Neuronal stem cell (in vitro differentiated cells): Measurements from ENCODE around the gene CRACR2B.

ENCODE experiments used
- DNase-seq: peaks from one replicate; pipeline ENCODE4 v3.0.0-alpha.2; 2013; ENCODE audit warnings: low spot score
- H2AFZ ChIP-seq: one replicate; pipeline ENCODE4 v1.6.1; 2013; ENCODE audit warnings: mild to moderate bottlenecking, low read length, inconsistent platforms
- H2AK5ac ChIP-seq: 2 replicates; pipeline ENCODE4 v1.6.1; 2013; ENCODE audit warnings: low read depth, mild to moderate bottlenecking, inconsistent platforms, low read length, moderate library complexity, mixed read lengths
- H2BK120ac ChIP-seq: 2 replicates; pipeline ENCODE4 v1.6.1; 2013; ENCODE audit warnings: low read depth, mild to moderate bottlenecking, inconsistent platforms, low read length, moderate library complexity, mixed read lengths
- H2BK12ac ChIP-seq: one replicate; pipeline ENCODE4 v1.6.1; 2013; ENCODE audit warnings: low read length, inconsistent platforms
- H2BK15ac ChIP-seq: 2 replicates; pipeline ENCODE4 v1.6.1; 2013; ENCODE audit warnings: mild to moderate bottlenecking, low read length, inconsistent platforms, mixed read lengths
- H2BK5ac ChIP-seq: one replicate; pipeline ENCODE4 v1.6.1; 2013; ENCODE audit warnings: inconsistent platforms, mild to moderate bottlenecking, low read length, moderate library complexity
- H3K14ac ChIP-seq: one replicate; pipeline ENCODE4 v1.6.1; 2013; ENCODE audit warnings: low read length, inconsistent platforms
- H3K18ac ChIP-seq: 2 replicates; pipeline ENCODE4 v1.6.1; 2013; ENCODE audit warnings: low read length, inconsistent platforms
- H3K23ac ChIP-seq: 2 replicates; pipeline ENCODE4 v1.6.1; 2013; ENCODE audit warnings: low read depth, mild to moderate bottlenecking, mixed read lengths, low read length, inconsistent platforms; ENCODE audit not compliant: poor library complexity
- H3K27ac ChIP-seq: replicated peaks from 3 replicates; pipeline ENCODE4 v1.5.1; 2013; ENCODE audit warnings: low read length, inconsistent platforms
- H3K27me3 ChIP-seq, 3 experiments: 2 replicates each; pipeline ENCODE4 v1.6.1; 2013; ENCODE audit warnings: low read length in 3 of 3, mild to moderate bottlenecking in 2 of 3, inconsistent platforms in 1 of 3, low read depth in 1 of 3, mixed read lengths in 1 of 3, moderate library complexity in 1 of 3; ENCODE audit not compliant: control insufficient read depth in 3 of 3, insufficient read depth in 3 of 3
- H3K36me3 ChIP-seq, 2 donors: replicated peaks in 1 of 2; 2 replicates each; pipeline ENCODE4 v1.6.1; 2013; ENCODE audit warnings: low read length in 2 of 2; ENCODE audit not compliant: control insufficient read depth in 2 of 2, insufficient read depth in 2 of 2
- H3K4ac ChIP-seq: 2 replicates; pipeline ENCODE4 v1.6.1; 2013; ENCODE audit warnings: inconsistent platforms, mild to moderate bottlenecking, low read length, moderate library complexity
- H3K4me1 ChIP-seq, 2 donors: 1 replicate in 1 of 2; 2 replicates in 1 of 2; pipeline ENCODE4 v1.6.1; 2013; ENCODE audit warnings: low read length in 2 of 2, low read depth in 1 of 2; ENCODE audit not compliant: control insufficient read depth in 2 of 2, insufficient read depth in 1 of 2
- H3K4me2 ChIP-seq: one replicate; pipeline ENCODE4 v1.6.1; 2013; ENCODE audit warnings: mild to moderate bottlenecking, low read length, inconsistent platforms; ENCODE audit not compliant: insufficient read depth, poor library complexity, severe bottlenecking
- H3K4me3 ChIP-seq, 2 donors: 2 replicates each; pipeline ENCODE4 v1.5.1; 2013; ENCODE audit warnings: low read length in 2 of 2, mild to moderate bottlenecking in 2 of 2, inconsistent platforms in 1 of 2, moderate library complexity in 1 of 2
- H3K79me1 ChIP-seq: one replicate; pipeline ENCODE4 v1.6.1; 2013; ENCODE audit warnings: low read depth, mild to moderate bottlenecking, inconsistent platforms, low read length, moderate library complexity
- H3K9ac ChIP-seq: one replicate; pipeline ENCODE4 v1.6.1; 2013; ENCODE audit warnings: mild to moderate bottlenecking, low read depth, low read length, inconsistent platforms; ENCODE audit not compliant: poor library complexity
- H3K9me3 ChIP-seq, 2 donors: replicated peaks in 1 of 2; 2 replicates each; pipeline versions ENCODE3 to v1.6.1; 2013; ENCODE audit warnings: low read length in 2 of 2, mild to moderate bottlenecking in 2 of 2, inconsistent platforms in 1 of 2, low read depth in 1 of 2, mixed read lengths in 1 of 2, moderate library complexity in 1 of 2; ENCODE audit not compliant: control insufficient read depth in 2 of 2, insufficient read depth in 1 of 2
- H4K8ac ChIP-seq: one replicate; pipeline ENCODE4 v1.6.1; 2013; ENCODE audit warnings: low read depth, mild to moderate bottlenecking, inconsistent platforms, low read length, moderate library complexity
- H4K91ac ChIP-seq: one replicate; pipeline ENCODE4 v1.6.1; 2013; ENCODE audit warnings: low read length, low read depth, mild to moderate bottlenecking, inconsistent platforms; ENCODE audit not compliant: poor library complexity
- whole genome bisulfite sequencing, 2 donors: extraction: QIAGEN DNeasy Blood & Tissue Kit; methylation state at CpG; one replicate each; pipeline ENCODE4 v1.1.7; 2013; ENCODE audit warnings: missing lambda C conversion rate in 2 of 2, mixed read lengths in 1 of 2; ENCODE audit not compliant: insufficient read length in 2 of 2, insufficient replicate concordance in 1 of 2; ENCODE audit errors: extremely low coverage in 2 of 2; 5-methylcytosine and 5-hydroxymethylcytosine counted together

The CRACR2B gene

DNA sequence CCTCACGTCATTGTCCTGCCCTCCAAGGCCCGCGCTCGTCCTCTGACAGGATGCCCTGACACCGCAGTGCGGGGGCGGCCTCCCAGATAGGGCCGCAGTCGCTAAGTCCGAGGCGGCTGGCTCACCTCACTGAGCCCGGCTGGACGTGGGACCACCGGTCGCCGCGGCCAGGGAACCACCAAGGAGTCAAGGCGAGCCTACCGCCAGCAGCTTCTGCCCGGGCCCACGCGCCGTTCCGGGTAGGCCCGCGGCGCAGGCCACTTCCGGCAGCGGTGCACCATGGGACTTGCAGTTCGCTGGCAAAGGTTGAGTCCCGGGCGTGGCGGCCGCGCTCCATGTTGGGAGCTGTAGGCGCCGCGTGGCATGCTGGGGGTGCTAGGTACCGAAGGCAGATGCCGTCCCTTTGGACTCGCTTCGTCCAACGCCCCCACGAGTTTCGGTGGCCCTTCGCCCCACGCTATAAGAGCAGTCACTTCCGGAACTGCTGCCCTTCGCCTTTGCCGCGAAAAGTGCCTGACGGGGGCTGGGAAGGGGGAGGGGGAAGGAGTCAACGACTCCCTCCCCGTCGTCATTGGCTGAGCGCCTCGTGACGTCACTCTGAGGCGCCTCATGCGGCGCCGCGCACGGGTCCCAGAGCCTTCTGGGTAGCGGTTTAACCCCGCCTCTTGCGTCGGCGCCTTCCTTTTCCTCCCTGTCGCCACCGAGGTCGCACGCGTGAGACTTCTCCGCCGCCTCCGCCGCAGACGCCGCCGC lies 18.3 kb upstream of the CRACR2B start, which contains the start of gene RPLP2:
Gene RPLP2, plus strand, starts transcription at position 681 of the 753 bp plus-strand sequence. CDS start 268 bp downstream, outside the sequence.
- Histone ChIP-seq H2BK15ac (peak within 1 kb of the TSS; percentile 19), H2BK5ac (peak within 1 kb of the TSS; percentile 89), H3K36me3 (peaks cover 29 to 33% of the 10 kb centered on the region in 2 donors), H3K27me3 (no peaks in the 10 kb centered on the region), H3K14ac (peak within 1 kb of the TSS; percentile 90), H4K8ac (no peak within 1 kb of the TSS), H3K4me1 (peaks cover 13 to 25% of the 10 kb centered on the region in 2 donors), H3K4me2 (peak within 1 kb of the TSS; percentile 96), H4K91ac (peak within 1 kb of the TSS; percentile 74), H3K4me3 (peak within 1 kb of the TSS; percentile 82 to 89), H2AFZ (peak within 1 kb of the TSS; percentile 99), H3K23ac (peak within 1 kb of the TSS; percentile 100), H3K9me3 (no peaks in the 10 kb centered on the region), H3K9ac (peak within 1 kb of the TSS; percentile 99), H2BK120ac (peak within 1 kb of the TSS; percentile 69), H3K79me1 (peaks cover 19% of the 10 kb centered on the region), H3K18ac (peak within 1 kb of the TSS; percentile 99), H3K4ac (no peak within 1 kb of the TSS), H3K27ac (peak within 1 kb of the TSS; percentile 90), H2BK12ac (peak within 1 kb of the TSS; percentile 66), H2AK5ac (peak within 1 kb of the TSS; percentile 95)
- peak; percentile 97 for DNase-seq
- WGBS, 2 donors: no CpG with 5 or more reads among the region's 81 CpGs

DNA sequence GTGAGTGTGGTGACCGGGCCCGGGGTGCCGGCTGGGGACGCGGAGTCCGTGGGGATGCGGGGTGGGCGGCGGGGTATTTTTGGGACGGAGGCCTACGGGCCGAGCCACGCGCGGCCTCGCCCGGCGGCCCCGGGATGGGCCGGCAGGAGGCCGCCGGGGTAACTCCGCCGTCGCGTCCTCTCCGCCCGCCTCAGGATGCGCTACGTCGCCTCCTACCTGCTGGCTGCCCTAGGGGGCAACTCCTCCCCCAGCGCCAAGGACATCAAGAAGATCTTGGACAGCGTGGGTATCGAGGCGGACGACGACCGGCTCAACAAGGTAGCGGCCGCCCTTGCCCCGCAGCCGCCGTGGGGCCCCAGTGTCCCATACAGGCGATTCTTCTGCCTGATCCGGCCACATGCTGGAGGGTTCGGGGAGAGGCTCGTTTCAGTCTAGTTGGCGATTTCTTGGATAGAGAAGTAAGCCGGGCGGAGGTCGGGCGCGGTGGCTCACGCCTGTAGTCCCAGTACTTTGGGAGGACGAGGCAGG lies 17.6 kb upstream of the CRACR2B start:
- Histone ChIP-seq H4K91ac (no peak overlapping the region), H3K23ac (peak overlapping the region; percentile 100), H3K79me1 (peaks cover 19% of the 10 kb centered on the region), H3K18ac (peak overlapping the region; percentile 70), H2BK120ac (no peak overlapping the region), H3K9me3 (no peaks in the 10 kb centered on the region), H2AK5ac (peak overlapping the region; percentile 95), H3K14ac (peak overlapping the region; percentile 90), H2AFZ (peak overlapping the region; percentile 99), H3K4ac (no peak overlapping the region), H3K4me2 (peak overlapping the region; percentile 92), H2BK15ac (no peak overlapping the region), H3K27ac (no peak overlapping the region), H3K27me3 (no peaks in the 10 kb centered on the region), H2BK12ac (no peak overlapping the region), H3K36me3 (peaks cover 29 to 36% of the 10 kb centered on the region in 2 donors), H3K9ac (peak overlapping the region; percentile 99), H3K4me1 (peaks cover 10 to 22% of the 10 kb centered on the region in 2 donors), H3K4me3 (peak overlapping the region; percentile 82 to 89), H2BK5ac (no peak overlapping the region), H4K8ac (no peak overlapping the region)
- DNase-seq: no peak
- no CpG with 5 or more reads among the region's 55 CpGs for WGBS, 2 donors

DNA sequence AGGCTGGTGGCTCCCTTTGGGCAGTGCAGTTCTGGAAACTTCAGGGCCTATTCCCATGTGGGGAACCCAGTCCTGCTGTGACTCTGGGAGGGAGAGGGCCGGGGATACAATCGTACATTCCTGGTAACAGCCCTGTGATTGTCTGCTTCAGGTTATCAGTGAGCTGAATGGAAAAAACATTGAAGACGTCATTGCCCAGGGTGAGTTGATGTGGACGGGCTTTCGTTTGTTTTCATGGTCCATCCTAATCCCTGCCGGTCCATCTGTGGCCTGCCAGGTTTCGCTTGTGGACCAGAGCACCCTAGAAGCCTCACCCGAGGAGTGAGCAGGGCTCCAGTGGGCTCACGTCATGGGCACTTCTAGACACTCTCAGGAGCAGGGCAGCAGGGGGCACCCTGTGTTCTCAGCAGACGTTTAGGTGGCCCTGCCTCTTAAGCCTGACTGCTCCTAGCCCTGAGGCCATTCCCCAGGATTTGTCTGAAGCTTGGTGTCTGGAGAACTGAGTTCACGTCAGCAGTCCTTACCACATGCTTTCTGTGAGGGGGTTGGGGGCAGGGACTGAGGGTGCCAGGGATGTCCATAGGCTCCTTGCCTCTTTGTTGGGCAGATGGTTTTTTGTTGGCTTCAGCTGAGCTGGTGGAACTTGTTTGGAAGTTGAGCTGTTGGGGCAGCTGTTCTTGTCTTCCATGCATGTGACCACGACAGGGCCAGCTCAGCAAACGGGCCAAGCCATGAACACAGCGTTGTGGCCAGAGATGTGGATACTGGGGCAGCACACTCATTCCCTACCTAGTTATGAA lies 16.1 kb upstream of the CRACR2B start:
- no CpG with 5 or more reads among the region's 14 CpGs for WGBS, 2 donors
- DNase-seq: no peak

More for the DNA sequence above, 16.1 kb upstream of the CRACR2B start:
- Histone ChIP-seq H2BK15ac (no peak overlapping the region), H3K4ac (no peak overlapping the region), H3K4me1 (peaks cover 8 to 18% of the 10 kb centered on the region in 2 donors), H2BK5ac (no peak overlapping the region), H3K14ac (no peak overlapping the region), H3K36me3 (peaks cover 29 to 39% of the 10 kb centered on the region in 2 donors), H3K23ac (no peak overlapping the region), H3K27ac (no peak overlapping the region), H4K8ac (no peak overlapping the region), H3K4me2 (no peak overlapping the region), H3K27me3 (no peaks in the 10 kb centered on the region), H2AK5ac (no peak overlapping the region), H2AFZ (no peak overlapping the region), H4K91ac (no peak overlapping the region), H3K79me1 (peaks cover 19% of the 10 kb centered on the region), H3K4me3 (peak overlapping the region in 1 of 2 donors; percentile 82), H2BK120ac (no peak overlapping the region), H3K18ac (no peak overlapping the region), H2BK12ac (no peak overlapping the region), H3K9me3 (peaks cover 0 to 2% of the 10 kb centered on the region in 2 donors), H3K9ac (no peak overlapping the region)
